ENCODE measurements around the gene GRSF1. TPM values are rescaled to one million over a fixed set of nuclear protein-coding genes. Genes with fewer than 3 reads are reported as not detected.
"Not testable (repeated sequence)": the region's sequence is repeated elsewhere in the genome, so short reads cannot be mapped to it uniquely, and the experiment has no call there.

Gene GRSF1
- total RNA-seq, 4 donors from 2014 or later = 33.3 to 45.9 (median 40.6) TPM

DNA sequence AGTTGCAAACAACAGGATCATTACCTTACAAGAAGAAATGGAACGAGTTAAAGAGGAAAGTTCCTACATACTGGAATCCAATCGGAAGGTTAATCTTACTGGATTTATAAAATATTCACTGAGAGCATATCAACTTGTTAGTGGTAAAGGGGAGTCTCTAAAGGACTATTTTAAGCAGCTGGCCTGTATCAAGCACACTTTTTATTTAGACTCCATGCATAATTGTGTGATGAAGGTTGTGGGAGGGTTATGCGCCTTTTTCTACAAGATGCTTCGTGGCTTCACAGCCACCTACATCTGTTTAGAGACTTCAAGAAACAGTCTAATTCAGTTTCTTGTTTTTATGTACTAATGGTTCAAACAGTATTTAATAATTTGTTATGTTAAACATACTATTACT lies 56.6 kb downstream of the GRSF1 start:
- TF ChIP-seq, protein P1, sequence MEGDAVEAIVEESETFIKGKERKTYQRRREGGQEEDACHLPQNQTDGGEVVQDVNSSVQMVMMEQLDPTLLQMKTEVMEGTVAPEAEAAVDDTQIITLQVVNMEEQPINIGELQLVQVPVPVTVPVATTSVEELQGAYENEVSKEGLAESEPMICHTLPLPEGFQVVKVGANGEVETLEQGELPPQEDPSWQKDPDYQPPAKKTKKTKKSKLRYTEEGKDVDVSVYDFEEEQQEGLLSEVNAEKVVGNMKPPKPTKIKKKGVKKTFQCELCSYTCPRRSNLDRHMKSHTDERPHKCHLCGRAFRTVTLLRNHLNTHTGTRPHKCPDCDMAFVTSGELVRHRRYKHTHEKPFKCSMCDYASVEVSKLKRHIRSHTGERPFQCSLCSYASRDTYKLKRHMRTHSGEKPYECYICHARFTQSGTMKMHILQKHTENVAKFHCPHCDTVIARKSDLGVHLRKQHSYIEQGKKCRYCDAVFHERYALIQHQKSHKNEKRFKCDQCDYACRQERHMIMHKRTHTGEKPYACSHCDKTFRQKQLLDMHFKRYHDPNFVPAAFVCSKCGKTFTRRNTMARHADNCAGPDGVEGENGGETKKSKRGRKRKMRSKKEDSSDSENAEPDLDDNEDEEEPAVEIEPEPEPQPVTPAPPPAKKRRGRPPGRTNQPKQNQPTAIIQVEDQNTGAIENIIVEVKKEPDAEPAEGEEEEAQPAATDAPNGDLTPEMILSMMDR (IDR thresholded peaks at IDR 0.05) = no peak
- no peak for TF ChIP-seq EP300 (IDR thresholded peaks at IDR 0.05)
- no peak for TF ChIP-seq POLR2A (IDR thresholded peaks at IDR 0.05)
- Histone ChIP-seq H3K4me1 (no peaks in the 10 kb centered on the region), H3K27me3 (no peaks in the 10 kb centered on the region), H3K36me3 (peaks cover 0 to 96% (median 0%) of the 10 kb centered on the region in 3 donors), H3K27ac (no peak overlapping the region), H3K9me3 (no peaks in the 10 kb centered on the region), H3K4me3 (no peak overlapping the region)
- DNase-seq (ENCODE audit: low spot score in 2 of 2) = no peak
- 89 to 91% methylated on average over 4 of the region's 4 CpGs for WGBS, 2 donors

DNA sequence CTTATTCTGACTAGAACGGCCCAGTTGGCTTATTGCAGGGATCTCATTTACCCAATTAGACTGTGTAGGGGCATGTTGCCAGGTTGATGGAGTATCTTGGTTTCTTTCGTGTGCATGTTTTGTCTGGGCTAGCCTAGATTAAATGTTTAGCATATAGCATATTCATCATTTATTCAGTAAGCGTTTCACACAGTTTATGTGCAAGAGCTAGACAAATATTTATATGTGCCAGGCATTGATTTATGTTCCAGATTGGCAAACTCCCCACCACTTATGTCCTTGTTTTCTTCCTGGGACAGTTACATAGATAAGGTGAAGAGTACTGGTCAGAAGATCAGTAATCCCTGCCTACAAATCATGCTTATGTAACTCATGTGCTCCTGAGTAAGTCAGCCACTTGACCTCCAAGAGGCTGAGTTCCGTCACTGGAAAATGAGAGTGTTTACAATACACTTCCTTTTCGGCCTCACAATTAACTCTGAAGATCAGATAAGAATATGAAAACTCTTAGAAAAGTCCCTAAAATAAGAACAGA lies 60.7 kb downstream of the GRSF1 start:
- 69 to 71% methylated on average over 5 of the region's 5 CpGs for WGBS, 2 donors
- H3K4me1 ChIP-seq = no peaks in the 10 kb centered on the region
- no peak overlapping the region for H3K27ac ChIP-seq
- DNase-seq (ENCODE audit: low spot score in 2 of 2) = no peak
- peaks cover 0 to 83% (median 3%) of the 10 kb centered on the region in 3 donors for H3K36me3 ChIP-seq
- H3K27me3 ChIP-seq = no peaks in the 10 kb centered on the region
- no peak overlapping the region for H3K4me3 ChIP-seq
- TF ChIP-seq EP300 (IDR thresholded peaks at IDR 0.05) = no peak
- TF ChIP-seq POLR2A (IDR thresholded peaks at IDR 0.05) = no peak
- TF ChIP-seq, protein P1 (IDR thresholded peaks at IDR 0.05) = no peak
- no peaks in the 10 kb centered on the region for H3K9me3 ChIP-seq

DNA sequence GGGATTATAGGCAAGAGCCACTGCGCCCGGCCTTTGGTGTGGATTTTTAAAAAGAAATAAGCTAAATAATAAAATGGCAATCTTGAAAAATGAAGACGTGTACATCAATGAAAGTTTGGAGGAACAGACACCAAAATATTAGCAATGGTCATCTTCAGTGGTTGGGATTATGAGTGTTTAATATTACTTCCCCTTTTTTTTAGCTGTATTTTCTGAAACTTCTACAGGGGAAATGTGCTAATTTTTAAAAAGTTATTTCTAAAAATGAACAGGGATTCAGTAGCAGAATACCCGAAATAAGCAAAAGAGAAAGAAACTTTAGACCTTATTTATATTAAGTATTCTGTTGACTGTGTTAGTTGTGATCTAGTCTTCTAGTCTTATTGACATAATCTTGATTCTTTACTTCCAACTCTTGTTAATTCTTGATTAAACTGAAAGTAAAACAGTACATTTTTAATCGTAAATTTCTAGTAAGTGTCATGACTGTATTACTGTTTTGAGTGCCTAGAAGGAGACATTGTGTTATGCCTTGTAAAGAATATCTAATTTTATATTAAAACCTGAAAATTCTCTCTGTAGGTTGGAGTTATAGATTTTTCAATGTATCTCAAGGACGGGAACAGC lies 66.6 kb downstream of the GRSF1 start:
- Histone ChIP-seq H3K27ac (no peak overlapping the region), H3K4me3 (no peak overlapping the region), H3K9me3 (no peaks in the 10 kb centered on the region), H3K4me1 (no peaks in the 10 kb centered on the region), H3K36me3 (peaks cover 0 to 67% (median 7%) of the 10 kb centered on the region in 3 donors), H3K27me3 (no peaks in the 10 kb centered on the region)
- DNase-seq (ENCODE audit: low spot score in 2 of 2) = no peak
- whole genome bisulfite sequencing, 2 donors = 88 to 89% methylated on average over 6 of the region's 6 CpGs
- TF ChIP-seq EP300 (IDR thresholded peaks at IDR 0.05) = no peak
- TF ChIP-seq, protein P1 (IDR thresholded peaks at IDR 0.05) = no peak
- no peak for TF ChIP-seq POLR2A (IDR thresholded peaks at IDR 0.05)

DNA sequence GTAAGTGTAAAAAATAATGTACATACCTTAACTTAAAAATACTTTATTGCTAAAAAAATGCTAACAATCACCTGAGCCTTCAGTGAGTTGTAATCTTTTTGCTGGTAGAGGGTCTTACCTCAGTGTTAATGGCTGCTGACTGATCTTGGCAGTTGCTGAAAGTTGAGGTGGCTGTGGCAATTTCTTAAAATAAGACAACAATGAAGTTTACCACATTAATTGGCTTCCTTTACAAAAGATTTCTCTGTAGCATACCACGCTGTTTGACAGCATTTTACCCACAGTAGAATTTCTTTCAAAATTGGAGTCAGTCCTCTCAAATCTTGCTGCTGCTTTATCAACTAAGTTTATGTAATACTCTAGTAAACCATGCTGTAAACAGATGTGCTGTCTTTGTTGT lies 70.3 kb downstream of the GRSF1 start:
- peaks cover 0 to 77% (median 4%) of the 10 kb centered on the region in 3 donors for H3K36me3 ChIP-seq
- not testable (repeated sequence) for H3K27ac ChIP-seq; H3K9me3 ChIP-seq; H3K4me1 ChIP-seq; H3K27me3 ChIP-seq; DNase-seq (ENCODE audit: low spot score in 2 of 2); H3K4me3 ChIP-seq
- 98 to 100% methylated on average over 1 of the region's 1 CpG for WGBS, 2 donors

DNA sequence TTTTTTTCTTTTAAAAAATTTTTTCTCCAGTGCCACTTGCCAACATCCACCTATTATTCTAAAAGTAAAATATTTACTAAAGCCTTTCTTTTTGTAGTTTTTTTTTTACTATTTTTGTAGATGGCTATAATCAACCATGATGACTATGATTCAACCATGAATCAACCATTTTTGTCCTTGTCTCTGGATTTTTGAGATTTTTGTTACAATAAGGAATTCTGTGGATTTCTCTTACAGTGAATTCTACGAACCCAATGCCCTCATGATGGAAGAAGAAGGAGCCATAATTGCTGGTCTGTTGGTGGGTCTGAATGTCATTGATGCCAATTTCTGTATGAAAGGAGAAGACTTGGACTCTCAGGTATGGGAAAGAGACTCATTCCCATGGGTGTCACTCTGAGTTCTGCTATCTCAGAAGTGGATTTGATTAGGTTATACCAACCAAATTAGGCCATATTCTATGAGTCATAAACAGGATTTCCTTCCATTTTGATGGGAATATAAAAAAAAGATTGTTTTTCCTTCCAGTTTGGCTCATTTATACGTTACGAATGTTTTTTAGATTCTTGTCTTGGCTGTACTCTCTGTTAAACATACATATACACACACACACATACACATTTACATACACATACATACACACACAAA lies 71.3 kb downstream of the GRSF1 start:
- TF ChIP-seq EP300 (IDR thresholded peaks at IDR 0.05) (no peak), POLR2A (IDR thresholded peaks at IDR 0.05) (no peak)
- TF ChIP-seq, protein P1 (IDR thresholded peaks at IDR 0.05) = no peak
- peaks cover 0 to 86% (median 4%) of the 10 kb centered on the region in 3 donors for H3K36me3 ChIP-seq
- H3K27ac ChIP-seq = no peak overlapping the region
- no peak for DNase-seq (ENCODE audit: low spot score in 2 of 2)
- H3K9me3 ChIP-seq = no peaks in the 10 kb centered on the region
- no peaks in the 10 kb centered on the region for H3K4me1 ChIP-seq
- no peak overlapping the region for H3K4me3 ChIP-seq
- 89 to 92% methylated on average over 3 of the region's 3 CpGs for WGBS, 2 donors
- no peaks in the 10 kb centered on the region for H3K27me3 ChIP-seq

Small RNAs within 50 kb of the gene (small RNA-seq; reads per million reads assigned to genes)
- gene RF00026 = not detected
- gene RNU6-891P = not detected

Other genes with a start within 250 kb of the GRSF1 start
- not detected for gene AMBN, start 247.6 kb downstream of the GRSF1 start, total RNA-seq
- gene ENAM, start 211.1 kb downstream of the GRSF1 start, total RNA-seq = not detected
- 10 to 100 TPM in 1 of 4 donors, 1 to 10 TPM in 3; 3.1 to 17.4 (median 4.8) TPM for gene JCHAIN, start 173.4 kb downstream of the GRSF1 start, total RNA-seq
- 10 to 100 TPM; 14.3 to 19.4 (median 17.0) TPM for gene UTP3, start 151.4 kb downstream of the GRSF1 start, total RNA-seq
- gene RUFY3, start 117.9 kb downstream of the GRSF1 start, total RNA-seq = 100 to 1,000 TPM in 1 of 4 donors, 10 to 100 TPM in 3; 84.5 to 124 (median 88.8) TPM
- 10 to 100 TPM; 12.7 to 23.8 (median 18.2) TPM for gene MOB1B, start 62.5 kb upstream of the GRSF1 start, total RNA-seq
- 10 to 100 TPM; 16.3 to 19.0 (median 18.3) TPM for gene DCK, start 153.8 kb upstream of the GRSF1 start, total RNA-seq